ENCODE measurements around the gene SOX6. TPM values are rescaled to one million over a fixed set of nuclear protein-coding genes. Genes with fewer than 3 reads are reported as not detected.
"Not testable (repeated sequence)": the region's sequence is repeated elsewhere in the genome, so short reads cannot be mapped to it uniquely, and the experiment has no call there.

Gene SOX6
- total RNA-seq, 1 donor from 2014 or later, result 19.6 TPM

GRCh38 chr11:16078936-16079335 is 277.4 kb downstream of the SOX6 start:
- Mint-ChIP-seq H3K4me3 (no peak overlapping the region), H3K36me3 (ENCODE audit: low read depth) (peaks cover 22% of the 10 kb centered on the region), H3K4me1 (peaks cover 33% of the 10 kb centered on the region), H3K9me3 (peaks cover 20% of the 10 kb centered on the region), H3K27me3 (ENCODE audit: low read depth) (no peaks in the 10 kb centered on the region), H3K27ac (ENCODE audit: unreplicated experiment) (no peak overlapping the region)
- no peak for DNase-seq (ENCODE audit: low read depth, low spot score)
- TF ChIP-seq CTCF (conservative IDR thresholded peaks at IDR 0.05), result no peak

GRCh38 chr11:16070573-16070972 is 285.8 kb downstream of the SOX6 start:
- TF ChIP-seq CTCF (conservative IDR thresholded peaks at IDR 0.05), result no peak
- H3K27ac Mint-ChIP-seq (ENCODE audit: unreplicated experiment), result no peak overlapping the region
- H3K36me3 Mint-ChIP-seq (ENCODE audit: low read depth), result peaks cover 29% of the 10 kb centered on the region
- no peak for DNase-seq (ENCODE audit: low read depth, low spot score)
- H3K9me3 Mint-ChIP-seq, result peaks cover 21% of the 10 kb centered on the region
- H3K4me3 Mint-ChIP-seq, result no peak overlapping the region
- peaks cover 4% of the 10 kb centered on the region for H3K4me1 Mint-ChIP-seq
- no peaks in the 10 kb centered on the region for H3K27me3 Mint-ChIP-seq (ENCODE audit: low read depth)

- H3K27me3 Mint-ChIP-seq (ENCODE audit: low read depth); H3K36me3 Mint-ChIP-seq (ENCODE audit: low read depth); H3K9me3 Mint-ChIP-seq; H3K4me1 Mint-ChIP-seq; DNase-seq (ENCODE audit: low read depth, low spot score); H3K4me3 Mint-ChIP-seq: not testable (repeated sequence)
- peak overlapping the region; percentile 59 for H3K27ac Mint-ChIP-seq (ENCODE audit: unreplicated experiment)
These were observed 289.1 kb downstream of the SOX6 start for GRCh38 chr11:16067268-16067667.

- no peak overlapping the region for H3K27ac Mint-ChIP-seq (ENCODE audit: unreplicated experiment)
- no peak for TF ChIP-seq CTCF (conservative IDR thresholded peaks at IDR 0.05)
- H3K36me3 Mint-ChIP-seq (ENCODE audit: low read depth), result peaks cover 5% of the 10 kb centered on the region
- no peaks in the 10 kb centered on the region for H3K4me1 Mint-ChIP-seq
- H3K27me3 Mint-ChIP-seq (ENCODE audit: low read depth), result no peaks in the 10 kb centered on the region
- DNase-seq (ENCODE audit: low read depth, low spot score), result no peak
- H3K9me3 Mint-ChIP-seq, result peaks cover 9% of the 10 kb centered on the region
- H3K4me3 Mint-ChIP-seq, result no peak overlapping the region
These were observed 297.0 kb downstream of the SOX6 start for GRCh38 chr11:16059332-16059731.

- Mint-ChIP-seq H3K27ac (ENCODE audit: unreplicated experiment) (no peak overlapping the region), H3K9me3 (peaks cover 9% of the 10 kb centered on the region), H3K4me1 (no peaks in the 10 kb centered on the region), H3K27me3 (ENCODE audit: low read depth) (no peaks in the 10 kb centered on the region), H3K36me3 (ENCODE audit: low read depth) (peaks cover 5% of the 10 kb centered on the region), H3K4me3 (no peak overlapping the region)
- DNase-seq (ENCODE audit: low read depth, low spot score), result no peak
- no peak for TF ChIP-seq CTCF (conservative IDR thresholded peaks at IDR 0.05)
These were observed 297.7 kb downstream of the SOX6 start for GRCh38 chr11:16058671-16059070.

GRCh38 chr11:16052750-16053149 is 303.6 kb downstream of the SOX6 start:
- Mint-ChIP-seq H3K9me3 (peaks cover 4% of the 10 kb centered on the region), H3K4me3 (no peak overlapping the region), H3K36me3 (ENCODE audit: low read depth) (peaks cover 7% of the 10 kb centered on the region), H3K27ac (ENCODE audit: unreplicated experiment) (no peak overlapping the region), H3K27me3 (ENCODE audit: low read depth) (no peaks in the 10 kb centered on the region), H3K4me1 (no peaks in the 10 kb centered on the region)
- TF ChIP-seq CTCF (conservative IDR thresholded peaks at IDR 0.05), result no peak
- no peak for DNase-seq (ENCODE audit: low read depth, low spot score)

All from neural crest cell (in vitro differentiated cells).